ENCODE data around the gene ANKRD45.
"Not testable (repeated sequence)": the region's sequence is repeated elsewhere in the genome, so short reads cannot be mapped to it uniquely, and the experiment has no call there.

The ANKRD45 gene

GRCh38 chr1:173669491-173669941, at the start of gene ANKRD45:
ANKRD45 (minus strand) TSS chr1:173669851; CDS start chr1:173659418, 10,433 bp downstream.
- DNase-seq, result no peak

- DNase-seq, result no peak
Observed at GRCh38 chr1:173717238-173717637, 47.6 kb upstream of the ANKRD45 start.

- no peak for DNase-seq
Observed at GRCh38 chr1:173715538-173715844, 45.8 kb upstream of the ANKRD45 start.

- peak; percentile 91 for DNase-seq
Observed at GRCh38 chr1:173714759-173715537, 45.3 kb upstream of the ANKRD45 start, which contains the start of gene KLHL20. KLHL20 (plus strand) TSS chr1:173714981; CDS start chr1:173716044, 1,063 bp downstream.

DNA sequence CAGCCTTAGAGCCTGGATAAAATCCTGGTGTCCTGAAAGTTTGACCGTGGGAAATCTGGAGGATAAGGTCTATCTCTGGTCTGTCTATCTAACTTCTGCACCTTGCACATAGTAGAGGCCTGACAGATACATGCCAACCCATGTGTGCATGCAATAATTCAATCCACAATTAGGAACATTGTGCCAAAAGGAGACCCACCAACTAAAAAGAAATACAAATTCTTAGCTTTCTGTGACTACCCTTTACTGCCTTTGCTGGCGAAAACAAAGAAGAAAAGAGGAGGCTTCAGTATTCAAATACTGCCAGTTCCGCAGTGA, 44.7 kb upstream of the ANKRD45 start:
- no peak for DNase-seq

DNA sequence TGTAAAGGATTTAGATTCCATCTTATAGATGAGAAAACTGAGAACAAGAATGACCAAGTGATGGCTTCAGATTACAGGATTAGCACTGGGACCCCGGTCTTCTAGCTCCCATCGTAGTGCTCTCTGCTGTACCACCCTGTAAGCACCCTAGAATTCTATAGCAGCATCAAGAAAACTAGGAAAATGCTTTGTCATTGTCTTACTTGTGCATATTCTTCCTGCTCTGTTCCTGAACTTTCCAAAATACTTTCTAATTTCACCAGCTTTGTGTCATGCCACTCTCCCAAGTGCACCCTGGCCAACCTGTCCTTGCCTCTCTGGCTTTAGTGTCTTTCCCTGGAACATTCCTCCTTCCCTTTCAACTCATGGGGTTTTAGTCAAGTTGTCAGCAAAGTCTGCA, 39.1 kb upstream of the ANKRD45 start:
- no peak for DNase-seq

- DNase-seq, result no peak
Observed at GRCh38 chr1:173705117-173705516, 35.5 kb upstream of the ANKRD45 start.

DNA sequence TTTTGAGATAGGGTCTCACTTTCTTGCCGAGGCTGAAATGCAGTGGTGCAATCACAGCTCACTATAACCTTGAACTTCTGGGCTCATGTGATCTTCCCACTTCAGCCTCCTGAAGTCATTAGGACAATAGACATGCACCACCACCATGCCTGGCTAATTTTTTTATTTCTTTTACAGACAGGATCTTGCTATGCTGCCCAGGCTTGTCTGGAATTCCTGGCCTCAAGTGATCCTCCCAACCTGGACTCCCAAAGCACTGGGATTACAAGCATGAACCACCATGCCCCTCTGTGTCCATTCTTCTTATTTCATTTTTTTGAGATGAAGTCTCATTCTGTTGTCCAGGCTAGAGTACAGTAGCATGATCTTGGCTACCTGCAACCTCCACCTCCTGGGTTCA, 33.1 kb upstream of the ANKRD45 start:
- no peak for DNase-seq

- DNase-seq, result not testable (repeated sequence)
Observed at GRCh38 chr1:173701299-173701698, 31.6 kb upstream of the ANKRD45 start.

DNA sequence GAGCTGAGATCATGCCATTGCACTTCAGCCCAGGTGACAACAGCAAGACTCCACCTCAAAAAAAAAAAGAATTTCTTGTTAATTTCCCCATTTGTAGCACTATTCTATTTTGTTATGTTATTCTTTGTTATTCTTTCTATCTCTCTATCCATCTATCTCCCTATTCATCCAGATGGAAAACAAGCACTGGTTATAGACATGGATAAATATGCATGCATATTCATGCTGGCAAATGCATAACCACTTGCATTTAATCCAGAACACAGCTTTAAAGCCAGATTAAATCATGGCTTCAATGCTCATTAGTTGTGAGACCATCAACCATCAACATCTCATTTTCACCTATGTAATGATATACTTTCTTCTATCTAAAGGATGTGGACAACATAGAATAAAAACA, 23.6 kb upstream of the ANKRD45 start:
- DNase-seq, result no peak

GRCh38 chr1:173688300-173688699, 18.6 kb upstream of the ANKRD45 start:
- DNase-seq, result no peak

DNA sequence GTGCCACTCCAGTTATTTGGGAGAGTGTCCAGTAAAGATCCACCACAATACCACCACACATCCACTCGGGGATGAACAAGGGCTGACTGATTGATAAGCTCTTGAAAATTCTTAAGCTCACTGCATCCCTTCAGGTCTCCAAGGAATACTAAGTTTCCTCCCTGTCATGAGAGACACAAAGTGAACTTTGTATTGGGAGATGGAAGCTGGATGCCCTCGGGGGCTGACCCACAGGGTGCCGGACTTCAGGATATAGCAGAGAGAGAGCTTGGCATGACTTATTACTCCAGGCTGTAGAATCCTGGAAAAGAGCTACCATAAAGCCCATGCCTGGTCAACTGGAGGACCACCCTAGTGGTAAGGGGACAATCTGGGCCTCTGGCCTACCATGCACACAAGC, 15.5 kb upstream of the ANKRD45 start:
- DNase-seq, result not testable (repeated sequence)

DNA sequence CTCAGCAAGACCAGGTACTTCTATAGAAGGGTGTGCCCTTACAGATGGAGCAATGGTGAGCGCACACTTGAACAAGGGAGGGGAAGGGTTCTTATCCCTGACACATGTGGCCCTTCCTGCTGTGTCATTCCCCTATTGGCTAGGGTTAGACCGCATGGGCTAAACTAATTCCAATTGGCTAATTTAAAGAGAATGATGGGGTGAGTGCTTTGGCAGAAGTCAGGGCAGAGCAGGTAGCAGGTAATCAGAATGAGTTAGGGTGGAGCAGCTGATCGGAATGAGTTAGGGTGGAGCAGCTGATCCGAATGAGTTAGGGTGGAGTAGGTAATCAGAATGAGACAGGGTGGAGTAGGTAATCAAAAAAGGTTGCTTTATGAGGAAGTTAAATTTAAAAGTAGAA, 14.2 kb upstream of the ANKRD45 start:
- not testable (repeated sequence) for DNase-seq

DNA sequence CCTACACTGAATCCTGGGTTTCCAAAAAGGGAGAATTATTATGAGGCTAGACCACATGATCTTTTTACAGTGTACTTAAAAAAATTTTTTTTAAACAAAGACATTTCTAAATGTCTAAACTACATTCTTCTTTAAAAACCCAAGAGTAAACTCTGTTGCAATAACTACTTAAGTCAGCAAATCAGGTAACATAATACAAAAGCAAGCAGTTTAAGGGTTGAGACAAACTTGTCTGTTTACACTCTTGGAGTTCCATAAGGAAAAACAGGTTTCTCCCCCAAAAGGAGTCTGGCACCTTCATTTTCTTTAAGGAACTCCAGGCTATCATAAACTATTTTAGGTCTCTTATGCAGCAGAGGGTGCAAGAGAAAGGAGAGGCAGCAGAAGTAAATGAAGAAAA, 12.5 kb upstream of the ANKRD45 start:
- DNase-seq, result no peak

DNA sequence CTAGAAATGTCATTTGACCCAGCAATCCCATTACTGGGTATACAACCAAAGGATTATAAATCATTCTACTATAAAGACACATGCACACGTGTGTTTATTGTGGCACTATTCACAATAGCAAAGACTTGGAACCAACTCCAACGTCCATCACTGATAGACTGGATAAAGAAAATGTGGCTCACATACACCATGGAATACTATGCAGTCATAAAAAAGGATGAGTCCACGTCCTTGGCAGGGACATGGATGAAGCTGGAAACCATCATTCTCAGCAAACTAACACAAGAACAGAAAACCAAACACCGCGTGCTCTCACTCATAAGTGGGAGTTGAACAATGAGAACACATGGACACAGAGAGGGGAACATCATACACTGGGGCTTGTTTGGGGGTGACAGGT, 10.5 kb upstream of the ANKRD45 start:
- not testable (repeated sequence) for DNase-seq

GRCh38 chr1:173674496-173674895, 4.8 kb upstream of the ANKRD45 start:
- DNase-seq, result not testable (repeated sequence)

DNA sequence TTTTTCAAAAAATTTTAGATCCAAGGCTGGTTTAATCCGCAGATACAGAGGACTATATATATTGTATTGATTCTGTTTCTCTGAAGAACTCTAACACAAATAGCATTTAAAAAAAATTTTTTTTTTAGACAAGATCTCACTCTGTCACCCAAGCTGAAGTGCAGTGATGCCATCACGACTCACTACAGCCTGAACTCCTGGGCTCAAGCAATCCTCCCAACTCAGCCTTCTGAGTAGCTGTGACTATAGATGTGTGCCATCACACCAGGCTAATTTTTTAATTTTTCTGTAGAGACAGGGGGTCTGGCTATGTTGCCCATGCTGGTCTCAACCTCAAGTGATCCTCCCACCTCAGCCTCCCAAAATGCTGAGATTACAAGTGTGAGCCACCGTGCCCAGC, 3.0 kb downstream of the ANKRD45 start:
- DNase-seq, result no peak

- no peak for DNase-seq
Observed at GRCh38 chr1:173663159-173663558, 6.5 kb downstream of the ANKRD45 start.

DNA sequence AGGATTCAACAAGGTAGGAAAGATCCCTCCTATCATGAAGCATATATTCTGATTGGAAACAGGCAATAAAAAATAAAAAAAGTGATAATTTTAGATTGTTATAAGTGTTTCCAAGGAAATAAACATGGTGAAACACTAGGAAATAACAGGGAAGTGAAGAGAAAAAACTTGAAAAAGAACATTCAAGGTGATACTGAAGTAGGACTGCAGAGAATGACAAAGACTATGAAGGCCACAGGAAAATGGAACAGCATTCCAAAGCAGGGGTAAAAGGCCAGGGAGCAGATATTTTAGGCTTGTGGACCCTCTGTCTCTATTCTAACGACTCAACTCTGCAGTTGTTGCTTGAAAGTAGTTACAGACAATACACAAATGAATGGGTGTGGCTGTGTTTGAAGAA, 7.9 kb downstream of the ANKRD45 start:
- DNase-seq, result no peak

- no peak for DNase-seq
Observed at GRCh38 chr1:173661271-173661670, 8.4 kb downstream of the ANKRD45 start.

DNA sequence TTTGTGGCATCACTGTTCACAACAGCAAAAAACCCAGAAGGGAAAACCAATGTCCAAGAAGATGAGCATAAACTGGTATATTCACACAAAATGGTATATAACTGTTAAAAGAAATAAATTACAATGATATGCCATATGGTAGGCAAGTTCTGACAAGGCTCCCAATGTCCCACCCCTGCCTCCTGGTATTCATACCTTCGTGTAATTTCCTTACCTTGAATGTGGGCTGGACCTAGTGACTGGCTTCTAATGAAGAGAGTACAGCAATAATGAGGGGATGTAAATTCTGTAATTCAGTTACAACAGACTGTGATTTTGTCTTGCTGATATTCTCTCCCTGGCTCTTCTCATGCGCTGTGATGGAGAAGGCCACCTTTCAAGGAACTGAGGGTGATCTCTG, 9.3 kb downstream of the ANKRD45 start:
- DNase-seq, result no peak

- no peak for DNase-seq
Observed at GRCh38 chr1:173648880-173649605, 20.6 kb downstream of the ANKRD45 start.

DNA sequence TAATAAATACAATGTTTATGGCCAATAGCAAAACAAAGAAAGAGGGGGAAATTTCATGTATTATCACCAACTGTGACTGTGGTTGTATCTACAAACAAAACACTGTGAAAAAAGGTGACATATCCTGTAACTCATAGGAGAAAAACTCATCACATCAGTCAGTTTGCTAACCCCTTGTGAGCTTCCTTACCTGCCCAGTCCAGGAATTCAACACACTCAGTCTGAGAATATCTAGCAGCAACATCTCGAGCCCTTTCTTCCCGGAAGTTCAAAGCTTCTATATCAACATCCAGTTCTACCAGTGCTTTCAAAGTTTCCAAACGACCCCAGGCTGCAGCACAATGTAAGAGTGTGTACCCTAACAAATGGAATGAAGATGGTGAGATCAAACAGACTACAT, 23.0 kb downstream of the ANKRD45 start:
- DNase-seq, result no peak

DNA sequence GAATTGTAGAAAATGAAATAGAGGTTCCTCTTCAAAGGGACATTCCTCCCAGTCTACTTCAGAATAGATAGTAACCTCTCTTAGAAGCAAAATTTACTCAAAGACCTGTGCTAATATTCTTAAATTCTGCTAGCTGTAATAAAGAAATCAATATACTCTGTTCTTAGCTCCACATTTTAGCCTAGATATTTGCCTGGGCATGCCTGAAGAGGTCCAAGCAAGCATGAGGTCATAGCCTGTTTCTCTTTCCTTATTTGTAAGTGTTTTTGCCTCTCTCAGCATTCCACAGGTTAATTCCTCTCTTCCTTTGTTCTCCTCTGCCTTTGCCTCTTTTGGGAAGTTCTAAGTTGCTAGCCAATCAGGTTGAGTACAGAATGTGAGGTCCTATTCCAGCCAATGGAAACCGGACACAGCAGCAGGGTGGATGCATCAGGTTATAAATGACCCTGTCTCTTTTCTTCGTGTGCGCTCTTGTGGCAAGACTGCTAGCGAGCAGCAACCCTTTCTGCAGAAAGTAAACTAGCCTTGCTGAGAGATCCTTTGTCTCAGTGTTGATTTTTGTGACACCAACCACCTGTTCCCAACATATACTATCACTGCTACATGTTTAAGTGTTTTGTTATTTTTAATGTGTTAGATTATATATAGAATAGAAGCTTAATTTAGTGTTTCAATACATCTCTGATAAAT, 27.1 kb downstream of the ANKRD45 start:
- not testable (repeated sequence) for DNase-seq
